Mammary epithelial cell (primary cell): ENCODE measurements around the gene TPM3.

ENCODE experiments used
- EZH2 ChIP-seq: IDR thresholded peaks from 2 replicates; pipeline ENCODE4 v1.6.1; 2012; ENCODE audit warnings: low read length, inconsistent platforms, borderline replicate concordance
- TF ChIP-seq, protein P1 (sequence below), 2 donors: IDR thresholded peaks in 1 of 2; conservative IDR thresholded peaks in 1 of 2; 2 replicates each; pipeline ENCODE4 v1.5.1; 2011 to 2012; ENCODE audit warnings: inconsistent platforms in 2 of 2, low read length in 2 of 2, mild to moderate bottlenecking in 2 of 2, control low read depth in 1 of 2, low read depth in 1 of 2; ENCODE audit not compliant: insufficient read depth in 1 of 2; ENCODE audit errors: extremely low read depth in 1 of 2

DNA sequence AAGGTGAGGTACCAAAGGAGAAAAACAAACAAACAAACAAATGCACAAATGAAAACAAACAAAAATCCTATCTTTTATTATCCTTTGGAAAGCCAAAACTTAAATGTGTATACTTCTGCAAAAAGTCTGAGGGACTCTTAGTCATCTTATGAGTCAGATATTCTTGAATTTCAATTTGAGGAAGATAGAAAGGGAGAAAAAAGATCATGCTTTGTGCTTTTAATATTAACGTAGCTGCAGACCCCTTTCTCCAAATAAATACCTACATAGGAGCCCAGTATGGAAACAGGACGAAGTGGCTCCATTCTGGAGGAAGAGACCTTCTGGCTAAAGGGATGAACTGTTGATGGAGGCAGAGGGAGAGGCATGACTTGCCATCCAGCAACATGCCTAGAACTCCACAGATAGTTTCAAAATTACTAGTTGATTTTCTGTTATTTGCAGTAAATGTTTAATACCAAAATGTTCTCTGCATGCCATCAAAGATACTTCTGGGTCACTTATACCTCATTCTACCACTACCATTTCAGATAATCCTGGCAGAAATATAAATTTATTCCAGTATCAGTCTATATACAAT is 62.4 kb downstream of the TPM3 start:
- TF ChIP-seq, protein P1, sequence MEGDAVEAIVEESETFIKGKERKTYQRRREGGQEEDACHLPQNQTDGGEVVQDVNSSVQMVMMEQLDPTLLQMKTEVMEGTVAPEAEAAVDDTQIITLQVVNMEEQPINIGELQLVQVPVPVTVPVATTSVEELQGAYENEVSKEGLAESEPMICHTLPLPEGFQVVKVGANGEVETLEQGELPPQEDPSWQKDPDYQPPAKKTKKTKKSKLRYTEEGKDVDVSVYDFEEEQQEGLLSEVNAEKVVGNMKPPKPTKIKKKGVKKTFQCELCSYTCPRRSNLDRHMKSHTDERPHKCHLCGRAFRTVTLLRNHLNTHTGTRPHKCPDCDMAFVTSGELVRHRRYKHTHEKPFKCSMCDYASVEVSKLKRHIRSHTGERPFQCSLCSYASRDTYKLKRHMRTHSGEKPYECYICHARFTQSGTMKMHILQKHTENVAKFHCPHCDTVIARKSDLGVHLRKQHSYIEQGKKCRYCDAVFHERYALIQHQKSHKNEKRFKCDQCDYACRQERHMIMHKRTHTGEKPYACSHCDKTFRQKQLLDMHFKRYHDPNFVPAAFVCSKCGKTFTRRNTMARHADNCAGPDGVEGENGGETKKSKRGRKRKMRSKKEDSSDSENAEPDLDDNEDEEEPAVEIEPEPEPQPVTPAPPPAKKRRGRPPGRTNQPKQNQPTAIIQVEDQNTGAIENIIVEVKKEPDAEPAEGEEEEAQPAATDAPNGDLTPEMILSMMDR (conservative IDR thresholded peaks at IDR 0.05 in 1 of 2, IDR thresholded peaks at IDR 0.05 in 1 of 2; ENCODE audit: extremely low read depth in 1 of 2, insufficient read depth in 1 of 2, low read depth in 1 of 2, low read length in 2 of 2), result no peak
- no peak for TF ChIP-seq EZH2
